ENCODE measurements around the gene AMBP.

The AMBP gene

DNA sequence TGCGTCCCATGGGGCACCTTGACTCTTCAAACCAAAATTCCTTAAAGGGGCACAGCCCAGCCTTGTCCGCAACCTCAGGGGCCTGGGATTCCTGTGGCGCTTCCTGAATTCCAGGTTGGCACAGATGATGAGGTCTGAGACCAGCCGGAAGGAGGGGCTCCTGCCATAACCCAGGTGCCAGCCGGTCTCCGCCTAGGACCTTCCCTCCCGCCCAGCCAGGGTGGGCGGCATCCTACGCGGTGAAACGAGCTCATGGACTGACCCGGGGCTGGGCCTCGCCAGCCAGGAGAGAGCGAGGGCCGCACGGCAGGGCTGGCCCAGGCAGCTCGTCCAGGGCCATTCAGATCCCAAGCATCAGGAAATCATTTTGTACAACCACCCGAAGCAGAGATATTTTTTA lies 23.0 kb downstream of the AMBP start:
- no peaks in the 10 kb centered on the region for H3K9me3 ChIP-seq (ENCODE audit: insufficient read depth, low read depth, low read length)
- TF ChIP-seq, protein P1, sequence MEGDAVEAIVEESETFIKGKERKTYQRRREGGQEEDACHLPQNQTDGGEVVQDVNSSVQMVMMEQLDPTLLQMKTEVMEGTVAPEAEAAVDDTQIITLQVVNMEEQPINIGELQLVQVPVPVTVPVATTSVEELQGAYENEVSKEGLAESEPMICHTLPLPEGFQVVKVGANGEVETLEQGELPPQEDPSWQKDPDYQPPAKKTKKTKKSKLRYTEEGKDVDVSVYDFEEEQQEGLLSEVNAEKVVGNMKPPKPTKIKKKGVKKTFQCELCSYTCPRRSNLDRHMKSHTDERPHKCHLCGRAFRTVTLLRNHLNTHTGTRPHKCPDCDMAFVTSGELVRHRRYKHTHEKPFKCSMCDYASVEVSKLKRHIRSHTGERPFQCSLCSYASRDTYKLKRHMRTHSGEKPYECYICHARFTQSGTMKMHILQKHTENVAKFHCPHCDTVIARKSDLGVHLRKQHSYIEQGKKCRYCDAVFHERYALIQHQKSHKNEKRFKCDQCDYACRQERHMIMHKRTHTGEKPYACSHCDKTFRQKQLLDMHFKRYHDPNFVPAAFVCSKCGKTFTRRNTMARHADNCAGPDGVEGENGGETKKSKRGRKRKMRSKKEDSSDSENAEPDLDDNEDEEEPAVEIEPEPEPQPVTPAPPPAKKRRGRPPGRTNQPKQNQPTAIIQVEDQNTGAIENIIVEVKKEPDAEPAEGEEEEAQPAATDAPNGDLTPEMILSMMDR (conservative IDR thresholded peaks at IDR 0.05; ENCODE audit: low read length): no peak
- no peak for TF ChIP-seq EZH2phosphoT487 (IDR thresholded peaks at IDR 0.05; ENCODE audit: borderline replicate concordance)
- no peaks in the 10 kb centered on the region for H3K27me3 ChIP-seq (ENCODE audit: insufficient read depth, low read length, poor library complexity, severe bottlenecking)
- no peak overlapping the region for H3K4me3 ChIP-seq (ENCODE audit: low read length, poor library complexity, severe bottlenecking)
- no peaks in the 10 kb centered on the region for H3F3A ChIP-seq (ENCODE audit: low read depth)
- peaks cover 26% of the 10 kb centered on the region; the same call in 1 of the 2 replicates for H3K36me3 ChIP-seq (ENCODE audit: insufficient read depth, low read length)
- no peaks in the 10 kb centered on the region for H3K79me2 ChIP-seq (ENCODE audit: insufficient read depth, low read length)
- no peaks in the 10 kb centered on the region for H3K9me2 ChIP-seq (replicated peaks; ENCODE audit: low read depth, low read length)
- no peak overlapping the region for H2AFZ ChIP-seq (ENCODE audit: low read length)
- H4K20me1 ChIP-seq (ENCODE audit: insufficient read depth, low read length, poor library complexity, severe bottlenecking): no peaks in the 10 kb centered on the region
- H3K4me1 ChIP-seq (ENCODE audit: insufficient read depth, low read length, poor library complexity, severe bottlenecking): no peaks in the 10 kb centered on the region
- no peak overlapping the region for H3K4me2 ChIP-seq (ENCODE audit: low read depth, low read length, poor library complexity, severe bottlenecking)
- no peak overlapping the region for H3K9ac ChIP-seq (ENCODE audit: low read depth, low read length, poor library complexity, severe bottlenecking)

DNA sequence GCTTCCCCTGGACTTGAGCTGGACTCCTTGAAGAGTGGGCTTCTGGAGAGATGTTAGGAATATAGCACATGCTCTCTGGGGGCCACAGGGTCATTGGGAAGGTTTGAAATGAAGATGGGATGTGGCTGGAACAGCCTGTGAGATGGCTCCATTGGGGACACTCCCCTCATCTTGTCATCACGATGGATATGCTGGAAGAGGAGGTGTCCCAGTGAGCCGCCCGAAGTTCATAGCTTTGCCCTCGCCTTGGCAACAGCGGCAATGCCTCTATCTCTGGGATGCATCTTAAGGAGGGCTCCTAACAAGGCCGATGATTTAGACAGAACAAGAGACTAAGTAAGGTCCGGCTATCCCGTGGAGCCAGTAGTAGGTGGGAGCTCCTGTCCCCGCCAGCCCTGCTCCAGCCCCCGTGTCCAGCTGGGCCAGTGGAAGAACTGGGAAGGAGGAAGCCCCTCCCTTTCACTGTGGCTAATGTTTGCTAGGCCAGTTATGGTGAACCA lies 23.9 kb downstream of the AMBP start:
- H3K4me3 ChIP-seq (ENCODE audit: low read length, poor library complexity, severe bottlenecking): no peak overlapping the region
- no peaks in the 10 kb centered on the region for H4K20me1 ChIP-seq (ENCODE audit: insufficient read depth, low read length, poor library complexity, severe bottlenecking)
- no peaks in the 10 kb centered on the region for H3K4me1 ChIP-seq (ENCODE audit: insufficient read depth, low read length, poor library complexity, severe bottlenecking)
- peaks cover 34% of the 10 kb centered on the region; the same call in 1 of the 2 replicates for H3K36me3 ChIP-seq (ENCODE audit: insufficient read depth, low read length)
- no peaks in the 10 kb centered on the region for H3K9me3 ChIP-seq (ENCODE audit: insufficient read depth, low read depth, low read length)
- TF ChIP-seq EZH2phosphoT487 (IDR thresholded peaks at IDR 0.05; ENCODE audit: borderline replicate concordance): no peak
- TF ChIP-seq, protein P1 (conservative IDR thresholded peaks at IDR 0.05; ENCODE audit: low read length): no peak
- H3K9me2 ChIP-seq (replicated peaks; ENCODE audit: low read depth, low read length): no peaks in the 10 kb centered on the region
- H3F3A ChIP-seq (ENCODE audit: low read depth): no peaks in the 10 kb centered on the region
- H3K79me2 ChIP-seq (ENCODE audit: insufficient read depth, low read length): no peaks in the 10 kb centered on the region
- no peak overlapping the region for H3K4me2 ChIP-seq (ENCODE audit: low read depth, low read length, poor library complexity, severe bottlenecking)
- H3K9ac ChIP-seq (ENCODE audit: low read depth, low read length, poor library complexity, severe bottlenecking): no peak overlapping the region
- H2AFZ ChIP-seq (ENCODE audit: low read length): no peak overlapping the region
- H3K27me3 ChIP-seq (ENCODE audit: insufficient read depth, low read length, poor library complexity, severe bottlenecking): no peaks in the 10 kb centered on the region

DNA sequence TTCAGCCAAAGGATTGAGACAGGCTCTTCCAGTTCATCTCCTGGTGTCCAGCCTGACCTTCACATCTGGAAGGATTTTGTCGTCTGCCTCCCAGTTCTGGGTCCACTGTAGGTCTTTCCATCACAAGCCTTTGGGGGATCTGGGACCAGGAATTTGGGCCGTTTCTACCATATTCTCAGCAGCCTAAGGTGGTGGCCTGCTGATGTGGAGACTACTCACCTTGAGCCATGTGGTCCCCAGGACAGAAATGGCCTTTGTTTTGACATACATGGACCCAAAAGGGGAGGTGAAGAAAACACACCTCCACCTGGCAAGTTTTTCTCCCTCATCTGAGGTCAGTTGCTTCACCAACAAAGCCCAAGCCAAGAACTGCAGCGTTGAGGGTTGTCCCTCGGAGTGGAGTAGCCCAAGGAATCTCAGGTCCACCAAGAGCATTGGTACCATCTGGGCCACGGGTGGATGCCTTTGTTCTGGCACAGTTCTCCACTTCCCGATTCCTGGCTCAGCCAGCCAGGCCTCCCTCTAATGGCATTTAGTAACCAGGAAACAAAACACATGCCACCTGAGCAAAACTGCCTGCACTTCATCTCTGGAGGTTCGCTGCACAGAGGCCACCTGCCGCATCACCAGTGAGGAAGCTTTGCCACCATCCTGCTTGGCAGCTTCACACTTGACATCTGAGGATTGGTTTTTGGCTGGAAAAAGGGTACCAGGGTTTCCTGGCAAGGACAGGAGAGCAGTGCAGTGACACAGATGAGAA lies 24.7 kb downstream of the AMBP start:
- H3K27me3 ChIP-seq (ENCODE audit: insufficient read depth, low read length, poor library complexity, severe bottlenecking): no peaks in the 10 kb centered on the region
- no peak overlapping the region for H3K4me2 ChIP-seq (ENCODE audit: low read depth, low read length, poor library complexity, severe bottlenecking)
- H3K9me2 ChIP-seq (replicated peaks; ENCODE audit: low read depth, low read length): no peaks in the 10 kb centered on the region
- no peak overlapping the region for H3K9ac ChIP-seq (ENCODE audit: low read depth, low read length, poor library complexity, severe bottlenecking)
- peaks cover 42% of the 10 kb centered on the region; the same call in 1 of the 2 replicates for H3K36me3 ChIP-seq (ENCODE audit: insufficient read depth, low read length)
- no peaks in the 10 kb centered on the region for H4K20me1 ChIP-seq (ENCODE audit: insufficient read depth, low read length, poor library complexity, severe bottlenecking)
- no peaks in the 10 kb centered on the region for H3K9me3 ChIP-seq (ENCODE audit: insufficient read depth, low read depth, low read length)
- H3K4me3 ChIP-seq (ENCODE audit: low read length, poor library complexity, severe bottlenecking): no peak overlapping the region
- TF ChIP-seq, protein P1 (conservative IDR thresholded peaks at IDR 0.05; ENCODE audit: low read length): no peak
- no peak for TF ChIP-seq EZH2phosphoT487 (IDR thresholded peaks at IDR 0.05; ENCODE audit: borderline replicate concordance)
- no peak overlapping the region for H2AFZ ChIP-seq (ENCODE audit: low read length)
- H3K4me1 ChIP-seq (ENCODE audit: insufficient read depth, low read length, poor library complexity, severe bottlenecking): no peaks in the 10 kb centered on the region
- H3F3A ChIP-seq (ENCODE audit: low read depth): no peaks in the 10 kb centered on the region
- no peaks in the 10 kb centered on the region for H3K79me2 ChIP-seq (ENCODE audit: insufficient read depth, low read length)
